Hepatocyte (in vitro differentiated cells): Measurements from ENCODE around the gene HIBCH.

ENCODE experiments used
- EZH2 ChIP-seq: fragments of 200-600 bp; sonication (generic); IDR thresholded peaks from 2 replicates; pipeline ENCODE4 v1.6.1; 2016; ENCODE audit warnings: antibody characterized with exemption, mild to moderate bottlenecking, borderline replicate concordance
- TF ChIP-seq, protein P1 (sequence below): fragments of 200-600 bp; sonication (generic); IDR thresholded peaks from 2 replicates; pipeline ENCODE4 v1.5.1; 2016; ENCODE audit warnings: antibody characterized with exemption, mild to moderate bottlenecking; ENCODE audit not compliant: poor library complexity

GRCh38 chr2:190360965-190361364 is 41.3 kb upstream of the HIBCH start:
- TF ChIP-seq, protein P1, sequence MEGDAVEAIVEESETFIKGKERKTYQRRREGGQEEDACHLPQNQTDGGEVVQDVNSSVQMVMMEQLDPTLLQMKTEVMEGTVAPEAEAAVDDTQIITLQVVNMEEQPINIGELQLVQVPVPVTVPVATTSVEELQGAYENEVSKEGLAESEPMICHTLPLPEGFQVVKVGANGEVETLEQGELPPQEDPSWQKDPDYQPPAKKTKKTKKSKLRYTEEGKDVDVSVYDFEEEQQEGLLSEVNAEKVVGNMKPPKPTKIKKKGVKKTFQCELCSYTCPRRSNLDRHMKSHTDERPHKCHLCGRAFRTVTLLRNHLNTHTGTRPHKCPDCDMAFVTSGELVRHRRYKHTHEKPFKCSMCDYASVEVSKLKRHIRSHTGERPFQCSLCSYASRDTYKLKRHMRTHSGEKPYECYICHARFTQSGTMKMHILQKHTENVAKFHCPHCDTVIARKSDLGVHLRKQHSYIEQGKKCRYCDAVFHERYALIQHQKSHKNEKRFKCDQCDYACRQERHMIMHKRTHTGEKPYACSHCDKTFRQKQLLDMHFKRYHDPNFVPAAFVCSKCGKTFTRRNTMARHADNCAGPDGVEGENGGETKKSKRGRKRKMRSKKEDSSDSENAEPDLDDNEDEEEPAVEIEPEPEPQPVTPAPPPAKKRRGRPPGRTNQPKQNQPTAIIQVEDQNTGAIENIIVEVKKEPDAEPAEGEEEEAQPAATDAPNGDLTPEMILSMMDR = no peak
- no peak for TF ChIP-seq EZH2
